Heart right ventricle (tissue), 16 donors: ENCODE results near the gene FILIP1L. TPM values are rescaled to one million over a fixed set of nuclear protein-coding genes. Genes with fewer than 3 reads are reported as not detected.

Source experiments
- ATAC-seq, 8 donors: fragments of 200-7000 bp; cut with Tn5 transposase; one replicate each; pipeline ENCODE4 v1.9.1; 2020; ENCODE audit warnings: mild to moderate bottlenecking in 8 of 8, moderate library complexity in 8 of 8, moderate number of reproducible peaks in 1 of 8
- DNase-seq, 2 donors: peaks; one replicate each; pipeline ENCODE4 v3.0.0-alpha.2; 2020
- H3K27ac ChIP-seq, 10 donors: fragments of 200-600 bp; sonication (generic) in 2 of 10; one replicate each; pipeline versions ENCODE4 v1.5.0 to v1.8.0; 2020 to 2022; ENCODE audit warnings: mild to moderate bottlenecking in 3 of 10
- H3K27me3 ChIP-seq, 7 donors: fragments of 200-600 bp; one replicate each; pipeline ENCODE4 v1.8.0; 2021 to 2022; ENCODE audit warnings: mild to moderate bottlenecking in 2 of 7
- H3K36me3 ChIP-seq, 9 donors: fragments of 200-600 bp; sonication (generic) in 1 of 9; one replicate each; pipeline versions ENCODE4 v1.5.0 to v1.8.0; 2020 to 2022; ENCODE audit warnings: mild to moderate bottlenecking in 2 of 9
- H3K4me1 ChIP-seq, 9 donors: fragments of 200-600 bp; sonication (generic) in 1 of 9; one replicate each; pipeline versions ENCODE4 v1.5.0 to v1.8.0; 2020 to 2022; ENCODE audit warnings: mild to moderate bottlenecking in 4 of 9
- H3K4me3 ChIP-seq, 10 donors: fragments of 200-600 bp; sonication (generic) in 2 of 10; one replicate each; pipeline versions ENCODE4 v1.5.0 to v1.8.0; 2020 to 2022; ENCODE audit warnings: mild to moderate bottlenecking in 7 of 10, moderate library complexity in 2 of 10
- H3K9me3 ChIP-seq, 11 donors: fragments of 200-600 bp in 10 of 11; sonication (generic) in 2 of 11; one replicate each; pipeline versions ENCODE4 v1.5.0 to v1.8.0; 2013 to 2022; ENCODE audit warnings: mild to moderate bottlenecking in 2 of 11, control low read depth in 1 of 11, moderate library complexity in 1 of 11
- WGBS, 2 donors: extraction: QIAGEN DNeasy Blood & Tissue Kit; methylation state at CpG; one replicate each; pipeline ENCODE4 v1.1.7; 2013; ENCODE audit warnings: inconsistent platforms in 1 of 2; 5-methylcytosine and 5-hydroxymethylcytosine counted together
- intact Hi-C, 10 donors: fragments of 100-400 bp; cut with DNase I; formaldehyde crosslinking; loops; one replicate each; pipeline versions ENCODE4 v1.11.1 to v1.14.2; 2022
- polyA plus RNA-seq, 2 donors: library from polyadenylated mRNA; stranded (reverse); fragments of 200-250 nt; gene quantifications; one replicate each; pipeline ENCODE4 v1.2.3, GENCODE V29; 2013
- total RNA-seq, 10 donors: library from RNA; stranded (reverse); fragmentation: NEBNext Ultra II Directional in 3 of 10; extraction: Animal tissue kit (Norgen Biotek cat#: 25700) in 3 of 10; gene quantifications; one replicate each; pipeline versions ENCODE4 v1.2.1 to v1.2.4, GENCODE V29; 2021 to 2023
- TF ChIP-seq, protein P1 (sequence below), 9 donors: fragments of 200-600 bp; sonication (generic) in 2 of 9; IDR thresholded peaks; one replicate each; pipeline versions ENCODE4 v1.5.0 to v1.8.0; 2021 to 2022; ENCODE audit warnings: antibody characterized with exemption in 9 of 9, mild to moderate bottlenecking in 5 of 9, moderate library complexity in 1 of 9
- donor health status: Arrhythmogenic right ventricular cardiomyopathy.
- donor health status: ischemic (EF 13 %, LVEDD 7.1; RV severe dilation, severe dysfunction).
- donor health status: healthy with polysubstance abuse.
- donor health status: DM: no; HTN: yes; CAD: no.
- donor health status: DM: no; HTN: no; CAD: no.
- donor health status: ischemic (EF 25% LVEDD 6.9; RV normal size, moderate dysfunction).
- donor health status: ischemic (EF 25% LVEDD 5.7; RV mildly dilated, moderate dysfunction).
- donor health status: healthy.
- donor health status: DM: yes; HTN: yes; CAD: no.
- donor health status: Ischemic cardiomyopathy.
- donor health status: ischemic (EF 35%, LVEDD 5.7; RV mildly dilated, moderate dysfunction).
- donor health status: nonischemic (EF 11% LVEDD 7.7; RV severe dilation, severe dysfunction).
- donor health status: DM: yes; HTN: yes; CAD: no.
- donor health status: PGD.
- donor health status: ischemic (EF 29% LVEDD 5.4; RV normal size, mild dysfunction).
- donor health status: nonischemic (EF 23%, LVEDD 6.1; RV moderate dilation, normal function).

FILIP1L gene
- total and polyA plus RNA-seq, 12 donors, result 15.9 to 134 (median 64.3) TPM

GRCh38 chr3:99972380-99973104, 141.8 kb downstream of the FILIP1L start:
- no peak overlapping the region for H3K4me3 ChIP-seq
- peaks cover 0 to 5% (median under 1%) of the 10 kb centered on the region in 9 donors for H3K4me1 ChIP-seq
- no peaks in the 10 kb centered on the region for H3K36me3 ChIP-seq
- no peak overlapping the region for H3K27ac ChIP-seq
- TF ChIP-seq, protein P1, sequence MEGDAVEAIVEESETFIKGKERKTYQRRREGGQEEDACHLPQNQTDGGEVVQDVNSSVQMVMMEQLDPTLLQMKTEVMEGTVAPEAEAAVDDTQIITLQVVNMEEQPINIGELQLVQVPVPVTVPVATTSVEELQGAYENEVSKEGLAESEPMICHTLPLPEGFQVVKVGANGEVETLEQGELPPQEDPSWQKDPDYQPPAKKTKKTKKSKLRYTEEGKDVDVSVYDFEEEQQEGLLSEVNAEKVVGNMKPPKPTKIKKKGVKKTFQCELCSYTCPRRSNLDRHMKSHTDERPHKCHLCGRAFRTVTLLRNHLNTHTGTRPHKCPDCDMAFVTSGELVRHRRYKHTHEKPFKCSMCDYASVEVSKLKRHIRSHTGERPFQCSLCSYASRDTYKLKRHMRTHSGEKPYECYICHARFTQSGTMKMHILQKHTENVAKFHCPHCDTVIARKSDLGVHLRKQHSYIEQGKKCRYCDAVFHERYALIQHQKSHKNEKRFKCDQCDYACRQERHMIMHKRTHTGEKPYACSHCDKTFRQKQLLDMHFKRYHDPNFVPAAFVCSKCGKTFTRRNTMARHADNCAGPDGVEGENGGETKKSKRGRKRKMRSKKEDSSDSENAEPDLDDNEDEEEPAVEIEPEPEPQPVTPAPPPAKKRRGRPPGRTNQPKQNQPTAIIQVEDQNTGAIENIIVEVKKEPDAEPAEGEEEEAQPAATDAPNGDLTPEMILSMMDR (IDR thresholded peaks at IDR 0.05), result no peak
- intact Hi-C loops, result no loop called here
- WGBS, 2 donors, result 82 to 86% methylated on average over 8 of the region's 8 CpGs
- H3K27me3 ChIP-seq, result no peaks in the 10 kb centered on the region
- DNase-seq (no peak), ATAC-seq (no peak)
- H3K9me3 ChIP-seq, result peaks cover 0 to 9% (median 0%) of the 10 kb centered on the region in 11 donors

GRCh38 chr3:99971761-99972160, 142.5 kb downstream of the FILIP1L start:
- no peaks in the 10 kb centered on the region for H3K27me3 ChIP-seq
- peaks cover 0 to 13% (median 8%) of the 10 kb centered on the region in 9 donors for H3K4me1 ChIP-seq
- 97 to 98% methylated on average over 3 of the region's 3 CpGs for WGBS, 2 donors
- no peak overlapping the region for H3K4me3 ChIP-seq
- DNase-seq (no peak), ATAC-seq (no peak)
- intact Hi-C loops, result no loop called here
- H3K36me3 ChIP-seq, result no peaks in the 10 kb centered on the region
- H3K9me3 ChIP-seq, result peaks cover 0 to 5% (median 0%) of the 10 kb centered on the region in 11 donors
- TF ChIP-seq, protein P1 (IDR thresholded peaks at IDR 0.05), result no peak
- no peak overlapping the region for H3K27ac ChIP-seq

DNA sequence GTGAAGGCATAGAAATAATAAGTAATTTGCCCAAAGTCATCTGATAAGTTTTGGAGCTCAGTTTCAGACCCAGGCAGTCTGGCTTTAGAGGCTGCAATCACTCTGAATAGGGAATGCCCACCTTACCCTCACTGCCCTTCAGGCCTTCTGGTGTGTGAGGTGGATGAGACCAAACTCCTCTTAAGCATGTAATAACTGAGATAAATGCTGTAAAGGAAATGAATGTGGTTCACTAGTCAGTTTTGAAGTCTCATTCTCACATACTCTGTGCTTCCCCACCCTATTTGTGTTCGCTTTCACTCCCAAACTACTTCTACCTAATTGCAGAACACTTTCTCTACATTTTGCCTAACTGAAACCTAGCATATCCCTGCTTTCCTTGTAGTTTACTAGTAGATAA, 144.1 kb downstream of the FILIP1L start:
- Histone ChIP-seq H3K27me3 (no peaks in the 10 kb centered on the region), H3K36me3 (no peaks in the 10 kb centered on the region), H3K4me1 (peaks cover 0 to 25% (median 16%) of the 10 kb centered on the region in 9 donors), H3K4me3 (no peak overlapping the region), H3K9me3 (no peaks in the 10 kb centered on the region), H3K27ac (no peak overlapping the region)
- DNase-seq (no peak), ATAC-seq (no peak)
- 94 to 96% methylated on average over 1 of the region's 1 CpG for whole genome bisulfite sequencing, 2 donors
- TF ChIP-seq, protein P1 (IDR thresholded peaks at IDR 0.05), result no peak
- intact Hi-C loops, result no loop called here

DNA sequence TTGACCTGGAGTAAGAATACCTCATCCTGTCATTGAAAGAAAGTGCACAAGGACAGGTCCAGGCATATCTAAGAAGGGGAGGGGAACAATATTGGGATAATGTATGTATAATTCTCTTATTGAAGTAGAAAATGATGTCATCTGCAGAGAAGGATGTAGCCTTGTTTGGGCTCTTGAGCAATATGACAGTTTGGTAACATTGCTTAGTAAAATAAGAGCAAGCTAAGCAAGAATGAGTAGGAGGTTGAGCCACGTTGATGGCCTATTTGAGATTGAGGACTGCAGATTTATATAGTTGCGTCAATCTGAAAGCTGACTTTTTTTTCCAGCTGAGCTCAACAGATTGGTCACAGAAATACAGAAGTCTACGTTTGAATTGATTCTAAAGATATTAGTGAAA, 145.2 kb downstream of the FILIP1L start:
- Histone ChIP-seq H3K9me3 (no peaks in the 10 kb centered on the region), H3K36me3 (no peaks in the 10 kb centered on the region), H3K4me3 (no peak overlapping the region), H3K4me1 (peaks cover 0 to 28% (median 19%) of the 10 kb centered on the region in 9 donors), H3K27ac (no peak overlapping the region), H3K27me3 (no peaks in the 10 kb centered on the region)
- 89 to 91% methylated on average over 3 of the region's 3 CpGs for WGBS, 2 donors
- intact Hi-C loops, result no loop called here
- no peak for DNase-seq
- ATAC-seq, result peak in 1 of 8 donors; percentile 60
- TF ChIP-seq, protein P1 (IDR thresholded peaks at IDR 0.05), result no peak
